ENCODE measurements around the gene IL17RD. TPM values are rescaled to one million over a fixed set of nuclear protein-coding genes. Genes with fewer than 3 reads are reported as not detected.

IL17RD gene
- total RNA-seq, 1 donor from 2014 or later: 3.4 TPM

DNA sequence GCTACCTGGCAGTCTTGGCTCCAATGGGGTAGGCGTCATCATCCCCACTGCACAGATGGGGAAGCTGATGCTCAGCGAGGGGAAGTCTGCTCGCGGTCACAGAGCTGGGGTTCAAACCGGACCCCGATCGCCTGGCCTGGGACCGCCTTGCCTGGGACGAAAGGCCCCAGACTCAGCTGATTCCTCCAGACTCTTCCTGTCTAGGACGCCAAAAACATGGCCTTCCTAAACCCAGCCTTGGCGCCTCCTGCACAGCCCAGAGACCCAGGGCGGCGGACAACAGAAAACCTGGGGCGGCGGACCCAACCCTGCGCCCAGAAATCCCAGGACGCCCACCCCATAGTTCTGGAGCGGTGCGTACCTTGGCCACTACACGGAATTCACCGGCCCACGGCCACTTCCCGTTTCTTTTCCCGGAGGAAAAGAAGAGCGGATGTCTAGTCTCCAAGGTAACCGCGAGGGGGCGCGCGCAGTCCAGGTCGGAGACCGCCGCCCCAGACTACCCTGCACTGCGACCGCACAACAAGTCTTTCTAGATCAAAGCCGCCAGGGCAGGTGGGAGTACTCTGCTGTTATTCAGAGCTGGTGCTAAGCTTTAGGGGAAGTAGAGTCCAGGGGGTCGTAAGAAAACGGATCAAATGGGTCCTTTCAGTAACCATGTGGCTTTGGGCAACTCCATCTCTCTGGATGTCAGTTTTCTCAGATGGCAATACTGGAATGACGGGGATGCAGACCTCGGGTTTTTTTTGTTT is 4.9 kb upstream of the IL17RD start:
- TF ChIP-seq, protein P1, sequence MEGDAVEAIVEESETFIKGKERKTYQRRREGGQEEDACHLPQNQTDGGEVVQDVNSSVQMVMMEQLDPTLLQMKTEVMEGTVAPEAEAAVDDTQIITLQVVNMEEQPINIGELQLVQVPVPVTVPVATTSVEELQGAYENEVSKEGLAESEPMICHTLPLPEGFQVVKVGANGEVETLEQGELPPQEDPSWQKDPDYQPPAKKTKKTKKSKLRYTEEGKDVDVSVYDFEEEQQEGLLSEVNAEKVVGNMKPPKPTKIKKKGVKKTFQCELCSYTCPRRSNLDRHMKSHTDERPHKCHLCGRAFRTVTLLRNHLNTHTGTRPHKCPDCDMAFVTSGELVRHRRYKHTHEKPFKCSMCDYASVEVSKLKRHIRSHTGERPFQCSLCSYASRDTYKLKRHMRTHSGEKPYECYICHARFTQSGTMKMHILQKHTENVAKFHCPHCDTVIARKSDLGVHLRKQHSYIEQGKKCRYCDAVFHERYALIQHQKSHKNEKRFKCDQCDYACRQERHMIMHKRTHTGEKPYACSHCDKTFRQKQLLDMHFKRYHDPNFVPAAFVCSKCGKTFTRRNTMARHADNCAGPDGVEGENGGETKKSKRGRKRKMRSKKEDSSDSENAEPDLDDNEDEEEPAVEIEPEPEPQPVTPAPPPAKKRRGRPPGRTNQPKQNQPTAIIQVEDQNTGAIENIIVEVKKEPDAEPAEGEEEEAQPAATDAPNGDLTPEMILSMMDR (IDR thresholded peaks at IDR 0.05): peak; percentile 77 to 95 (median 91)
- H3K27me3 ChIP-seq: no peaks in the 10 kb centered on the region
- H3K36me3 ChIP-seq: no peaks in the 10 kb centered on the region
- peak overlapping the region; percentile 52 to 65 for H3K4me3 ChIP-seq
- H3K4me1 ChIP-seq: no peaks in the 10 kb centered on the region
- intact Hi-C loops (cut with DNase I): loop anchor here (10.0 kb wide), 1 partner anchor 525 kb away; the partner anchor contains the start of gene DENND6A
- peak in 1 of 2 donors; percentile 78 for DNase-seq (ENCODE audit: low spot score in 2 of 2)
- H3K9me3 ChIP-seq: no peaks in the 10 kb centered on the region
- H3K27ac ChIP-seq: no peak overlapping the region

DNA sequence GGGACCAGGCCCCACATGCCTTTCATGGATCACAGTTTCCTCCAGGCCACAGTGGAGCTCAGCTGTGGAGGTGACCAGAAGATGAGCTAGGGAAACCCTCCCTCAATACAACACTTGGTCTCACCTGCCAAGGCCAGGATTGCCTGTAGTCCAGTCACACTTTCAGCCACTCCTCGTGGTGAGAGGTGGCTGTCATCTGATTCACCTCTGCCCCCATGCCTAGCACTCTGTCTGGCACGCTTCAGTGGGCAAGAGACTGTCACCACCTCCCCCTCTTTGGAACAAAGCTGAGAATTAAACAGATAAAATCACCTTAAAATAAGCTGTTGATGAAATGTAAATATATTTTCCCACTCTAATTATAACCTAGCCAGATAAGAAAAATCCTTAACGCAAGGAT is 4.0 kb upstream of the IL17RD start:
- DNase-seq (ENCODE audit: low spot score in 2 of 2): no peak
- H3K4me3 ChIP-seq: no peak overlapping the region
- TF ChIP-seq, protein P1 (IDR thresholded peaks at IDR 0.05): no peak
- intact Hi-C loops (cut with DNase I): loop anchor here (10.0 kb wide), 1 partner anchor 526 kb away; the partner anchor contains the start of gene DENND6A
- H3K27ac ChIP-seq: no peak overlapping the region
- H3K27me3 ChIP-seq: no peaks in the 10 kb centered on the region
- peaks cover 1 to 2% of the 10 kb centered on the region in 2 donors for H3K4me1 ChIP-seq
- no peaks in the 10 kb centered on the region for H3K36me3 ChIP-seq
- no peaks in the 10 kb centered on the region for H3K9me3 ChIP-seq

DNA sequence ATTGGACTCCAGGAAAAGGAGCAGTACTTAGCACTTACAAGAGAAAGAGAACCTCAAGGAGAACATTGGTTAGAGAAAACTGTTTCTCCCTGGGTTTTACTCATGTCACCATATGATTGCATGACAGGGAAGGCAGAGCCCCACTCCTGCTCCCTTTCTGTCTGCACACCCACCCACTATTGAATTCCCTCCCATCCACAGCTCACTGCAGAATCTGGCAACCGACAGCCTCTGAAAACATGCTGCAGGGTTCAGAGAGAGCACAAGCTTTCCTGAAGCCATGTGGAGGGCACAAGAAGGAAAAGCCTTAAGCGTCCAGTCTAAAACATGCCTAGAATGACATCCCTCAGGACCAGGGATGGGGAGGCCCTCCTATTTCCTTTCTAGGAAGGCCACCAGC is 3.0 kb upstream of the IL17RD start:
- H3K27ac ChIP-seq: no peak overlapping the region

DNA sequence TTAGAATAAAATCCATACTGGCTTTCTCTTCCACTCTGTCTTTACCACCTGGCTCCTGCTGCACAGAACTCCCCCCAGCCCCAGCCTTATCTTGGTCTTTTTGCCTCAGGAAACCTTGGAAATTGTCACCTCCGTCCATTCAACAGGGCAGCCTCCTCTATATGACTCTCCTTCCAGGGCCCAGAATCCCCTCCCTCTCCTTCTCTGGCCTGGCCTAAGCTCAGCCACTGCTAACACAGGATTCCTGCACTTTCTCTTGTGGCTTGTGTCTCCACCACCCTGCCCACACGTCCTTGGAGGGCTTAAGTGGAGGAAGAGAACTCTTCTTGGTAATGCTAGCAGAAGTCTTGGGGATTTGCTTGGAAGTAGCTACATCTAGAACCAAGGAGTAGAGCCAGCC is 1.5 kb upstream of the IL17RD start:
- Histone ChIP-seq H3K9me3 (no peaks in the 10 kb centered on the region), H3K4me1 (peaks cover 4 to 6% of the 10 kb centered on the region in 2 donors), H3K36me3 (no peaks in the 10 kb centered on the region), H3K4me3 (no peak overlapping the region), H3K27me3 (no peaks in the 10 kb centered on the region), H3K27ac (no peak overlapping the region)
- intact Hi-C loops (cut with DNase I): loop anchor here (10.0 kb wide), 1 partner anchor 528 kb away; the partner anchor contains the start of gene DENND6A
- TF ChIP-seq, protein P1 (IDR thresholded peaks at IDR 0.05): no peak
- DNase-seq (ENCODE audit: low spot score in 2 of 2): no peak

More for the DNA sequence above, 3.0 kb upstream of the IL17RD start:
- no peaks in the 10 kb centered on the region for H3K36me3 ChIP-seq
- no peak overlapping the region for H3K4me3 ChIP-seq
- TF ChIP-seq, protein P1 (IDR thresholded peaks at IDR 0.05): no peak
- H3K9me3 ChIP-seq: no peaks in the 10 kb centered on the region
- intact Hi-C loops (cut with DNase I): loop anchor here (10.0 kb wide), 1 partner anchor 527 kb away; the partner anchor contains the start of gene DENND6A
- no peaks in the 10 kb centered on the region for H3K27me3 ChIP-seq
- no peak for DNase-seq (ENCODE audit: low spot score in 2 of 2)
- peaks cover 4 to 6% of the 10 kb centered on the region in 2 donors for H3K4me1 ChIP-seq

DNA sequence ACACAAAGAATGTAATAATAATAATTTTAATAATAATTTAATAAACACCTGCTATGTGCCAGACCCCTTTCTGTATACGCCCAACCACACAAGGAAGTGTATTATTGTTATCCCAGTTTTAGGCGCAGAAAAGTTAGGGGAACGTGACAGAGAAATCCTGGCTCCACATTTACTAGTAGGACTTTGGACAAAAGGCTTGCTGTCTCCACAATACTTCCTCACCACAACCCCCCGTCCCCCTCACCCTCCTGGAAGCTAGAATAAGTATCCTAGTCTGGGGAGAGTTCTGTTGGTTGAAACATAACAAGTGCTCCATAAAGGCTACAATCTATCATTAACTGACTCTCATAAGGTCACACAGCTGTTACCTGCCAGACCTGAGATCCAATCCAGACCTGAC is 488 bp upstream of the IL17RD start:
- TF ChIP-seq, protein P1 (IDR thresholded peaks at IDR 0.05): no peak
- Histone ChIP-seq H3K9me3 (no peaks in the 10 kb centered on the region), H3K27ac (no peak overlapping the region), H3K27me3 (no peaks in the 10 kb centered on the region), H3K36me3 (no peaks in the 10 kb centered on the region), H3K4me1 (peaks cover 4 to 6% of the 10 kb centered on the region in 2 donors), H3K4me3 (peak overlapping the region in 1 of 2 donors; percentile 95)
- DNase-seq (ENCODE audit: low spot score in 2 of 2): no peak
- intact Hi-C loops (cut with DNase I): loop anchor here (2.0 to 10.0 kb wide), 3 partner anchors 61 to 529 kb away; partner anchors contain the start of genes APPL1, ARF4 and DENND6A

All from ascending aorta (tissue), 2 donors.